H1 (cell line): ENCODE measurements around the gene ZBTB47. TPM values are rescaled to one million over a fixed set of nuclear protein-coding genes. Genes with fewer than 3 reads are reported as not detected.

ENCODE experiments used
- CTCF ChIA-PET: fragments of 300-600 bp; sonication (Branson Sonifier 250); formaldehyde crosslinking; loops from one replicate; lab custom pipeline; 2021; ENCODE audit not compliant: partially characterized antibody; lab: Charles Lee
- POLR2A ChIA-PET: fragments of 300-600 bp; sonication (Branson Sonifier 250); formaldehyde crosslinking; loops from one replicate; lab custom pipeline; 2021; ENCODE audit warnings: inconsistent platforms; ENCODE audit not compliant: partially characterized antibody; lab: Charles Lee
- DNase-seq, 2 experiments: peaks; one replicate each; pipeline versions ENCODE4 v3.0.0 to v3.0.0-alpha.2; 2010 to 2022; ENCODE audit warnings: low spot score in 2 of 2, low read depth in 1 of 2, mixed read lengths in 1 of 2
- FAIRE-seq: peaks from 2 replicates; lab custom pipeline; 2011; peaks lifted over from hg19 to GRCh38; lab: Jason Lieb, UNC
- H2AFZ ChIP-seq: 2 replicates; pipeline ENCODE4 v1.8.1; 2012; ENCODE audit warnings: low read length, inconsistent platforms
- H2AK5ac ChIP-seq: 2 replicates; pipeline ENCODE4 v1.6.1; 2013; ENCODE audit warnings: low read depth, low read length
- H2BK120ac ChIP-seq: replicated peaks from 2 replicates; pipeline ENCODE3; 2013; ENCODE audit warnings: low read depth, low read length, inconsistent platforms
- H2BK12ac ChIP-seq: 2 replicates; pipeline ENCODE4 v1.6.1; 2013; ENCODE audit warnings: low read depth, low read length
- H2BK15ac ChIP-seq: 2 replicates; pipeline ENCODE4 v1.6.1; 2013; ENCODE audit warnings: low read length
- H2BK20ac ChIP-seq: 2 replicates; pipeline ENCODE4 v1.6.1; 2013; ENCODE audit warnings: low read length
- H2BK5ac ChIP-seq: 2 replicates; pipeline ENCODE4 v1.6.1; 2013; ENCODE audit warnings: low read depth, low read length
- H3K14ac ChIP-seq: 2 replicates; pipeline ENCODE4 v1.6.1; 2013; ENCODE audit warnings: inconsistent platforms; ENCODE audit not compliant: insufficient read length
- H3K18ac ChIP-seq: 2 replicates; pipeline ENCODE4 v1.6.1; 2013; ENCODE audit warnings: low read length; ENCODE audit errors: extremely low read depth
- H3K23ac ChIP-seq: 2 replicates; pipeline ENCODE4 v1.6.1; 2013; ENCODE audit warnings: inconsistent platforms; ENCODE audit not compliant: insufficient read length
- H3K23me2 ChIP-seq: 2 replicates; pipeline ENCODE4 v1.6.1; 2013; ENCODE audit warnings: low read depth, low read length
- H3K27ac ChIP-seq: 2 replicates; pipeline ENCODE4 v1.6.1; 2011; ENCODE audit warnings: low read depth, low read length, inconsistent platforms
- H3K27me3 ChIP-seq, 4 experiments: replicated peaks in 1 of 4; 1 replicate in 1 of 4; 2 replicates in 3 of 4; pipeline versions ENCODE4 v1.6.1 to v1.8.1; 2011 to 2013; ENCODE audit warnings: low read length in 3 of 4, mild to moderate bottlenecking in 3 of 4, inconsistent platforms in 2 of 4, mixed read lengths in 2 of 4, moderate library complexity in 1 of 4; ENCODE audit not compliant: control insufficient read depth in 3 of 4, insufficient read depth in 3 of 4; ENCODE audit errors: extremely low read depth in 1 of 4
- H3K36me3 ChIP-seq, 4 experiments: 2 replicates each; pipeline versions ENCODE4 v1.6.1 to v1.8.1; 2011 to 2013; ENCODE audit warnings: mild to moderate bottlenecking in 4 of 4, low read length in 3 of 4, moderate library complexity in 2 of 4, control low read depth in 1 of 4, inconsistent platforms in 1 of 4; ENCODE audit not compliant: insufficient read depth in 4 of 4, control insufficient read depth in 2 of 4
- H3K4ac ChIP-seq: replicated peaks from 2 replicates; pipeline ENCODE3; 2013; ENCODE audit warnings: low read length, low read depth, mixed read lengths, inconsistent platforms; ENCODE audit not compliant: insufficient read length
- H3K4me1 ChIP-seq, 4 experiments: replicated peaks in 1 of 4; 1 replicate in 1 of 4; 2 replicates in 3 of 4; pipeline versions ENCODE4 v1.6.1 to v1.8.1; 2011 to 2013; ENCODE audit warnings: low read length in 3 of 4, inconsistent platforms in 2 of 4, mixed read lengths in 1 of 4; ENCODE audit not compliant: insufficient read depth in 4 of 4, control insufficient read depth in 3 of 4
- H3K4me2 ChIP-seq, 2 experiments: 2 replicates each; pipeline versions ENCODE4 v1.6.1 to v1.8.1; 2011 to 2013; ENCODE audit warnings: low read depth in 2 of 2, low read length in 2 of 2, control low read depth in 1 of 2, inconsistent platforms in 1 of 2, mild to moderate bottlenecking in 1 of 2; ENCODE audit not compliant: insufficient read depth in 1 of 2
- H3K4me3 ChIP-seq, 4 experiments: fragments of 200-600, 300-600 bp in 1 of 4; sonication (generic), shearing (Covaris generic), sonication (Bioruptor Twin) in 1 of 4; 2 replicates each; pipeline versions ENCODE4 v1.5.1 to v1.8.1; 2011 to 2016; ENCODE audit warnings: low read length in 4 of 4, low read depth in 3 of 4, control low read depth in 2 of 4, inconsistent platforms in 2 of 4, mild to moderate bottlenecking in 2 of 4, mixed read lengths in 1 of 4, moderate library complexity in 1 of 4; ENCODE audit not compliant: insufficient read depth in 2 of 4; ENCODE audit errors: extremely low read depth in 1 of 4
- H3K56ac ChIP-seq: replicated peaks from 2 replicates; pipeline ENCODE3; 2013; ENCODE audit warnings: low read depth, mild to moderate bottlenecking, mixed read lengths, low read length, inconsistent platforms; ENCODE audit not compliant: insufficient read length
- H3K79me1 ChIP-seq: 2 replicates; pipeline ENCODE4 v1.6.1; 2013; ENCODE audit warnings: low read depth, low read length, control low read depth
- H3K79me2 ChIP-seq, 2 experiments: 2 replicates each; pipeline versions ENCODE4 v1.6.1 to v1.8.1; 2012 to 2013; ENCODE audit warnings: low read length in 2 of 2, mild to moderate bottlenecking in 2 of 2, inconsistent platforms in 1 of 2; ENCODE audit not compliant: insufficient read depth in 2 of 2, control insufficient read depth in 1 of 2
- H3K9ac ChIP-seq, 4 experiments: replicated peaks in 1 of 4; 1 replicate in 1 of 4; 2 replicates in 3 of 4; pipeline versions ENCODE4 v1.6.1 to v1.8.1; 2011 to 2013; ENCODE audit warnings: low read depth in 3 of 4, low read length in 3 of 4, control low read depth in 2 of 4, mild to moderate bottlenecking in 2 of 4, moderate library complexity in 2 of 4, inconsistent platforms in 1 of 4; ENCODE audit errors: extremely low read depth in 1 of 4
- H3K9me3 ChIP-seq, 2 experiments: 2 replicates each; pipeline versions ENCODE4 v1.6.1 to v1.8.1; 2012 to 2013; ENCODE audit warnings: mild to moderate bottlenecking in 2 of 2, moderate library complexity in 2 of 2, control low read depth in 1 of 2, inconsistent platforms in 1 of 2, low read depth in 1 of 2, low read length in 1 of 2, mixed read lengths in 1 of 2; ENCODE audit not compliant: insufficient read depth in 2 of 2
- H4K20me1 ChIP-seq, 2 experiments: replicated peaks in 1 of 2; 2 replicates each; pipeline versions ENCODE3 to v1.8.1; 2011 to 2013; ENCODE audit warnings: inconsistent platforms in 2 of 2, low read length in 2 of 2, mild to moderate bottlenecking in 1 of 2; ENCODE audit not compliant: insufficient read depth in 2 of 2, control insufficient read depth in 1 of 2
- H4K5ac ChIP-seq: 2 replicates; pipeline ENCODE4 v1.6.1; 2013; ENCODE audit warnings: low read length, low read depth, mixed read lengths, inconsistent platforms; ENCODE audit not compliant: insufficient read length
- H4K8ac ChIP-seq: 2 replicates; pipeline ENCODE4 v1.8.0; 2013; ENCODE audit warnings: mild to moderate bottlenecking, moderate library complexity, low read length, inconsistent platforms; ENCODE audit not compliant: insufficient read depth; ENCODE audit errors: extremely low read depth
- H4K91ac ChIP-seq: replicated peaks from 2 replicates; pipeline ENCODE3; 2013; ENCODE audit warnings: low read length, mixed read lengths, inconsistent platforms; ENCODE audit not compliant: insufficient read length
- BRCA1 ChIP-seq: IDR thresholded peaks from 2 replicates; pipeline ENCODE4 v1.6.1; 2012; ENCODE audit warnings: low read depth, low read length, improper control_type of control experiment
- CTCF ChIP-seq, 3 experiments: IDR thresholded peaks; 1 replicate in 2 of 3; 2 replicates in 1 of 3; pipeline versions ENCODE4 v1.5.1 to v1.6.1; 2011; ENCODE audit warnings: low read length in 3 of 3, mild to moderate bottlenecking in 3 of 3, inconsistent platforms in 2 of 3, low read depth in 1 of 3, moderate library complexity in 1 of 3; ENCODE audit not compliant: insufficient read depth in 1 of 3; ENCODE audit errors: control extremely low read depth in 1 of 3
- RAD21 ChIP-seq, 2 experiments: IDR thresholded peaks in 1 of 2; conservative IDR thresholded peaks in 1 of 2; 2 replicates each; pipeline ENCODE4 v1.6.1; 2011; ENCODE audit warnings: low read depth in 2 of 2, low read length in 2 of 2, improper control_type of control experiment in 1 of 2, inconsistent platforms in 1 of 2, mild to moderate bottlenecking in 1 of 2, moderate library complexity in 1 of 2
- WGBS, 2 experiments: shearing (Covaris generic) in 1 of 2; methylation state at CpG; one replicate each; pipeline versions ENCODE4 v1.1.6 to v1.1.7; 2013 to 2015; ENCODE audit warnings: low lambda C conversion rate in 2 of 2, mixed read lengths in 2 of 2, inconsistent platforms in 1 of 2, low coverage in 1 of 2, missing lambda C conversion rate in 1 of 2; ENCODE audit not compliant: insufficient replicate concordance in 2 of 2, insufficient coverage in 1 of 2, insufficient read length in 1 of 2; ENCODE audit errors: extremely low coverage in 1 of 2, missing lambda C conversion rate in 1 of 2; 5-methylcytosine and 5-hydroxymethylcytosine counted together
- polyA plus RNA-seq, 7 experiments: library from polyadenylated mRNA; depleted of rRNA in 3 of 7; stranded (reverse) in 5 of 7; unstranded in 2 of 7; fragments of >200 nt in 5 of 7; fragments of 200-250 nt in 2 of 7; gene quantifications; 1 replicate in 5 of 7; 2 replicates in 1 of 7; 4 replicates in 1 of 7; pipeline versions ENCODE4 v1.2.1 to v1.2.3, GENCODE V29; 2011 to 2013; ENCODE audit warnings: missing spikeins in 2 of 7, mixed read lengths in 2 of 7
- total RNA-seq: library from RNA; stranded (reverse); fragmentation: NEBNext Ultra II Directional; extraction: Animal tissue kit (Norgen Biotek cat#: 25700); gene quantifications from 2 replicates; pipeline ENCODE4 v1.2.1, GENCODE V29; 2021

Gene ZBTB47
- total and polyA plus RNA-seq, 2 of the 8 experiments (the other 6 are each of a cell fraction or from before 2014, with no cell fraction given) = 2.8 to 4.1 TPM

- Histone ChIP-seq H3K79me1 (no peaks in the 10 kb centered on the region), H2BK12ac (no peak overlapping the region), H3K4me1 (no peaks in the 10 kb centered on the region; a peak in 2 of 7 replicates), H4K20me1 (no peaks in the 10 kb centered on the region), H3K18ac (no peak overlapping the region), H2BK5ac (0 out of 2 replicates have a peak overlapping the region, but pooled peaks have one; percentile 18), H4K8ac (no peak overlapping the region), H3K36me3 (no peaks in the 10 kb centered on the region), H3K9ac (no peak overlapping the region; a peak in 2 of 7 replicates), H3K23ac (no peak overlapping the region), H3K56ac (no peak overlapping the region), H3K27me3 (no peaks in the 10 kb centered on the region; a peak in 1 of 7 replicates), H3K27ac (no peak overlapping the region), H2BK15ac (0 out of 2 replicates have a peak overlapping the region, but pooled peaks have one; percentile 61), H3K79me2 (no peaks in the 10 kb centered on the region), H2AK5ac (no peak overlapping the region), H2BK20ac (no peak overlapping the region), H2BK120ac (no peak overlapping the region), H3K14ac (no peak overlapping the region), H3K4me3 (no peak overlapping the region), H3K4ac (no peak overlapping the region), H4K91ac (no peak overlapping the region), H3K23me2 (no peaks in the 10 kb centered on the region), H3K4me2 (no peak overlapping the region), H2AFZ (no peak overlapping the region), H3K9me3 (no peaks in the 10 kb centered on the region), H4K5ac (no peak overlapping the region)
- no peak for FAIRE-seq
- peak in 1 of 2 experiments; percentile 44 for DNase-seq
- 78% methylated on average over 6 of the region's 6 CpGs; no CpG with 5 or more reads in 1 of the 2 experiments for WGBS, 2 experiments
- ChIA-PET POLR2A (interaction anchor here (0.8 to 2.3 kb wide), 5 partner anchors 8 to 62 kb away, joined by 3 to 9 read pairs (median 4); partner anchors contain the start of gene HHATL), CTCF (interaction anchor here (0.6 to 11.4 kb wide), 18 partner anchors 9 to 167 kb away, joined by 3 to 53 read pairs (median 4); partner anchors contain the start of genes ACKR2 and HHATL)
- TF ChIP-seq RAD21 (IDR thresholded peaks at IDR 0.05 in 1 of 2, conservative IDR thresholded peaks at IDR 0.05 in 1 of 2; ENCODE audit: low read depth in 2 of 2, low read length in 2 of 2) = 0 out of 4 replicates have a peak, but pooled peaks of 1 of the 2 experiments have one; percentile 10
- no peak for TF ChIP-seq BRCA1
- TF ChIP-seq CTCF (IDR thresholded peaks at IDR 0.05; ENCODE audit: control extremely low read depth in 1 of 3, insufficient read depth in 1 of 3, low read depth in 1 of 3, low read length in 3 of 3) = peak in 2 of 3 experiments; percentile 26 to 28; a peak in 2 of 4 replicates
These were observed 58.2 kb downstream of the ZBTB47 start for GRCh38 chr3:42711491-42712343.
